NCI-H1436 treated with DMSO at 0.1 percent for 48 hours (cell line): Measurements from ENCODE around the gene RXRA.

ENCODE experiments used
- DNase-seq: peaks from one replicate; lab custom pipeline; 2025; lab: John Stamatoyannopoulos, UW

The RXRA gene

DNA sequence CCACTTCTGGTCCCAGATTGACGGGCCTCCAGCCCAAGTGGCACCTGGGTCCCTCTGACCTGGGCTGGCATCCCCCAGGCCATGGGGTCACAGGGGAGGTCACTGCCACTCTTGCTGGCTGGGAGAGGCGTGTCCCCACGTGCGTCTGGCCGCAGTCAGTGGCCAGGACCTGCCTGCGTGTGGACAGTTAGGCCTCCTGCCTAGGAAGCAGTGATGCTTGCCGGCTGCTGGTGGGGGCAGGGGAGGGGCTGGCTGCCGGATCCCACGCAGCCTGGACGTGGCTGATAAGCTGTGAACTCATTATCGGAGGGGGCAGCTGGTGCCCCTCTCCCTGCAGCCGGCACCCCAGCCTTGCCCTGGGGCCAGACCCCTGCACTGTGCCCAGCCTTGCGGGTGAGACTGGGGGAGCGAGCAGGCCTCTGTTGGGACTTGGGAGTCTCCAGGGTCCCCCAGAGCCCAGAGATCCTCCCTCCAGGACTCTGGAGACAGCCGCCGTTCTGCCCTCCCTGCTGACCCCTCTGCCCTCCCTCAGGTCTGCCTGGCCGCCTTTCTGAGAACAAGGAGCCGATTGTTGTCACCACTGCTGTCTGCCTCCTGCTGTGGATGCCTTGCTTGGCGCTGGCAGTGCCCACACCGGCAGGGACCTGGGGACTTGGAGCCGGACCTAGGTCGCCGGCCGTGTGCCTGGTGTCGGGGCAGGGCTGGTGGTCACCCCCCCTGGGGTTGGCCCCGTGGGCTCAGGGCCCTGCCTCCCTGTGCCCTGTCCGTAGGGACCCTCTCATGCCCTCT lies 12.3 kb downstream of the RXRA start:
- DNase-seq = no peak

GRCh38 chr9:134339183-134339806 lies 13.0 kb downstream of the RXRA start:
- no peak for DNase-seq

- DNase-seq = no peak
Measured at GRCh38 chr9:134340475-134341160, 14.4 kb downstream of the RXRA start.

DNA sequence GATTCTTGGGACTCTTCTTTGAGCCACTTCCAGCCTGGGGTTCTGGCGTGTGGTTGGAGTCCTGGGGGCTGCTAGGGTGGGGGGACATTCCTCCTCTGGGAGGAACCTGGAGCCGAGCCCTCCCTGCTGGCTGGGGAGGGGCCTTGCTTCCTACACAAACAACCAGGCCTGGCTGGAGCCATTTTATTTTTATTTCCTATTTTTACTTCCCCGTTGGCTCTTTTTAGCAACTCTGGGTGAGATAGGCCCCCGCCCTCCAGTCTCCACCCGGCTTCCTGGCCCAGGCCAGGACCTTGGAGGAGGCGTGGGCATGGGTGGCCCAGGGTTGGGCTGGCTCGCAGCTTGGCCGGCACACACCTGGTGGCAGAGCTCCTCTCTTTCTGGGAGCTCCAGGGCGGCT lies 15.1 kb downstream of the RXRA start:
- no peak for DNase-seq

DNA sequence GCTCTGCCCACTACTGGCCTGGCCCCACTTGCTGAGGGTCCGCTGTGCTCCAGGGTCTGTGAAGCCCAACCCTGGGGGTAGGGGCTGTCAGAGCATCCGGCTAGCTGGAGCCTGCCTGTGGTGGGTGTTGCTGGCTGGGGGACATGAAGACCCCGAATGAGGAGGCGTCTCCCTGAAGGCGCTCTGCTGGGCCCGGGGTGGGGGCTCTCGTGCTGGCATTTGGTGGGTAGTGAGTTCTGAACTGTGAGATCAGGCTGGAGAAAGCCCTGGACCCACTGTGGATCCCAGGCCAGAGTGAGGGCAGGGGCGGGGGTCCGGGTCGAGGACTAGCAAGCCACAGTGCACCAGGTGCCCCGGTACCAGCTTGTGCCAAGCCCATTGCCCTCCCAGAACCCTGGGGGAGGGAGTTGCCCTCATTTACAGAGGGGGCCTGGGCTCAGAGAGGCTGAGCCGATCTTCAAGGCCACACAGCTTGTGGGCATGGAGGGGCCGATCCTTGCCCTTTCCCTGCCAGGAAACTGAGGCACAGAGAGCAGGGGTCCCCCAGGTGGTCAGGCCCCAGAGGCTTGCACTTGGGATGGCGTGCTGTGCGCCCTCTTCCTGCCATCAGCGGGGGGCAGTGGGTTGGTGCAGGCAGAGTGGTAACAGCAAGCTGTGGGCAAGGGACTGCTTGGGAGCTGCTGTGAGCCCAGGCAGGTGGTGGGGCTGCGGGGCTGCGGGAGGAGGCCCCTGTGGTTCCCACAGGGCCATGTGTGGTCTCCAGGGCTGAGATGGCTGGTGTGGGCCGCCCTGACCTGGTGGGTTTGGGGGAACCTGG lies 15.9 kb downstream of the RXRA start:
- DNase-seq = no peak

DNA sequence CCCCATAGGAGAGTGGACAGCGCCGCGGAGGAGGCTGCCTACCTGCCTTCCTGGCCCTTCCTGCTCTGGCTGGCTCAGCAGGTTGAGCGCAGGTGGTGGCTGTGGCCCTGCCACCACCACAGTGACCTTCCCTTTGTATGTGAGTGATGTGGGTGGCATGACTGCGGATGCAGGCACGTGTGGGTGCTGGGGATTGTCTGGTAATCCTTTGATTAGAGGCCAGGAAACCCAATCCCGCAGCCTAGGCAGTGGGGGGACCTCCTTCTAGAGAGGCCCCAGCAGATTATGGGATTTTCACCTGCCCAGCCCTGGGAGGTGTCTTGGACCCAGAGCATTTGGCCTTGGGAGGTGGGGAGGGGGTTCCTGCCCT lies 16.5 kb downstream of the RXRA start:
- DNase-seq = no peak

GRCh38 chr9:134343637-134344036 lies 17.4 kb downstream of the RXRA start:
- no peak for DNase-seq

DNA sequence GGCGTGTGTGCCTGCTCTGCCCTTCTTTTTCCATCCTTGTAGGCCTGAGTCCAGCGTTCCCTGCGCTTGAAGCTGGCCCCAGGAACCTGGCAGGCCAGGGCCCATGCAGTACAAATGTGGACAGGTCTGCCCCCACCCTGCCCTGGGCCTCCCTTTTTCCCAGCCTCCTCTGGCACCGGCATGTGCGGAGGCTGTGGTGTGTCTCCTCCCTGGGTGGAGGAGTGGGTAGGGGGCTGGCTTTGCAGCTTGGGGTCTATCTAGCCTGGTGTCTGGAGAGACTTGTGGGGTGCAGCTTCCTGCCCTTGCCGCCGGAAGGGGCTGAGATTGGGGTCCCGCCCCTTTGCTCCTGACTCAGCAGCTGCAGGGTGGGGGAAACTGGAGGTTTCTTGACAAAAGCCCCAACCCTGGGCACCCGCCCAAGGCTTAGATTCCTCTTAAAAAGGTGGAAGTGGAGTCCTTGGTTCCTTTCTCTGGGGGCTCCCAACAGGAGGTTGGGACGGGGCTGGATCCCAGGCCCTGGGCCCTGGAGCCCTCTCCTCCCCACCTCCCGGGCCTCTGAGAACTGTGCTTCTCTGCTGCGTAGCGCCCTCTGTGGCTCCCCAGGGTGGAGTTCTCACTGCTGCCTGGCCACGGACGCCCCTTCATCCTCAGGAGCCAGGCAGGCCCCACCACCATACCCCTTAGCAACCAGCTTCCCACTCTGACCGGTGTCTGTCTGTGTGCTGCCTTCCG lies 18.0 kb downstream of the RXRA start:
- DNase-seq = no peak

DNA sequence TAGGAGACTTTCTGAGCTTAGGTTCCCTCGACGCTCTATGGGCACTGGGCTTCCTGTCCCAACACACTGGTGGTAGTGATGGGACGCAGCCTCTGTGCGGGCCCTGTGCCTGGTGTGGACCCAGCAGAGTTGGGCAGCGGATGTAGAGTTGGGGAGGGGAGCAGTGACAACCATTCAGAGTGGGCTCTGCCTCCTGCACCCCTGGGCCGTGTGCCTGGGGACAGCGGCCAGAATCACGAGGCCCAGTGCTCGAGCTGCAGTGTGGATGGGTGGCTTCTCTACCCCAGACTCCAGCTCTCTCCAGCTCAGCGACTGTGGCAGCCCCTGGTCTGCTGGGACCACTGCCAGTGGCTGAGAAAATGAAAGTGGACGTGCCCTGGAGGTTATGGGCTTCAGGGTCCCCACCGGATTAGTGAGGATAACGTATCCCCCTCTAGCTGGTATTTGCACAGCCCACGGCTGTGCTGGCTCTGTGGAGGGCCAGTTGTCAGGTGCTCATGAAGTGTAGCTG lies 18.6 kb downstream of the RXRA start:
- no peak for DNase-seq

- DNase-seq = no peak
Measured at GRCh38 chr9:134345737-134346136, 19.5 kb downstream of the RXRA start.

DNA sequence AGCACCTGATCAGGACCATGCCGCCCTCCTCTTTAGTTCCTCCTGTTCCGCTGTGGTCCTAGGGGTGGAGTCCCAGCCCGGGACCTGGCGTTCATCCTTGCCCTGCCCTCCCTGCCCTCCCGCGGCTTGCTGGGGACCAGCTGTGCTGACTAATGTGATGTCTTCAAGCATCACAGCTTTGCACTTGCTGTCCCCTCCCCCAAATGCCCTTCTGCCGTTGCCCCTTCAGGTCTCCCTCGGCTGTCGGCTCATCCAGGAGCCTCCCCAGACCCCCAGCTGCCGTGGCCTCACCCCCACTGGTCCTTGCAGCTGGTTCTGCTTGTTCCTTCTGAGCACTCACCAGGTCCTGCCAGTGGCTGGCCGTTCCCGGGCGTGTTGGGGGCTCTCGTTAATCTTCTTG lies 19.9 kb downstream of the RXRA start:
- DNase-seq = no peak

DNA sequence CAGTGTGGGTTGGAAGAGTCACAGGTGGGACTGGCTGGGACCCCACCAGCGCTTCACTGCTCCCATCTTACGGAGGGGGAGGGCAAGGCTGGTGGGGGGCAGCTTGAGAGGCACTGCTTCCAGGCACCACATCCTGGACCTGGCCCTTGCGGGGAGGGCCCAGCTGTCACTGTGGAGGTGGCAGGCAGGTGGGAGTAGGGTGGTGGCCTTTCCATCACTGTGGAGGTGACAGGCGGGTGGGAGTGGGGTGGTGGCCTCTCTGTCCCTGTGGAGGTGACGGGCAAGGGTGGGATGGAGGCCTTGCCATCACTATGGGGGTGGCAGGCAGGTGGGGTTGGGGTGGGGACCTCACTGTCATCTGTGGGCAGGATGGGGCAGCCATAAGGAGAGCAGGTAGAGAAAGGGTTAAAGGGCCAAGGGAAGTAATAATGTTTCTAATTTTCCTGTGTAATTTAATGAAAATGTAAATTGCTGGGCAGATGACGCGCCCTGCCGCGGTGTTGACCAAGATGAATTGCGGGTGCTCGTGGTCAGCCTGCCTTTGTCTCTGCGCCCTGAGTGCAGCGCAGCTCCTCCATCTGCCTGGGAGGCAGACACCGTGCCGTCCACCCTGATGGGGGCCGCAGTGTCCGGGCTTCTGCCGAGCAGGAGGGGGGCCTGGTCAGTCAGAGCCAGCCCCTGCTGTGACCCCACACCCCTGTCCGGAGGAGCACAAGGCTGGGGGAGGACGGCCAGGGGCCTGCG lies 20.8 kb downstream of the RXRA start:
- no peak for DNase-seq

GRCh38 chr9:134347996-134348395 lies 21.7 kb downstream of the RXRA start:
- no peak for DNase-seq

GRCh38 chr9:134348404-134349155 lies 22.3 kb downstream of the RXRA start:
- DNase-seq = no peak

GRCh38 chr9:134349936-134350335 lies 23.7 kb downstream of the RXRA start:
- DNase-seq = no peak

DNA sequence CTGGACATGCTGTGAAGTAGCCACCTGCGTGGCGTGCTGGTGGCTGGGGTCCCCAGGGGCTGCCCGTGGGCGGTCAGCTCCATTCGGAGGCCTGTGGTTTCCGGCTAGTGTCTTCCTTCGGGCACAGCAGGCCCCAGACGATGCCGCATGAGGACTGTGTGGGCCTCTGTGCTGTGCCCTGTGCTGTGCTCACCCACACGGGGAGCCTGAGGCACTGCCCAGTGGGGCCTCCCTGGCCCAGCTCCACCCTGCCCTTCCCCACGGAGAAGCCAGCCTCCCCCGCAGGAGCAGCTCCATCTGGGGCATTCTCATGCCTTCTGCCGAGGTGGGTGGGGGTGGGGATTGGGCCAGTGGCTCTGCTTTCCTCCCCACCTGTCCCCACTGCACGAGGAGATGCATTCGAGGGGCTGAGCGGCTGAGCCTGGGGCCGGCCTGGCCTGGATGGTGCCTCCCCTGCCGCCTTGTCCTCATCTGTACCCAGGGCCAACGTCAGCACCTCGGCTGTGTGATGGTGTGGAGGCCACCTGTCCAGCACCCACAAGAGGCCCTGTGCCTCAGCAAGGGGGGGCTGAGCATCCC lies 24.2 kb downstream of the RXRA start:
- no peak for DNase-seq

GRCh38 chr9:134351606-134352176 lies 25.4 kb downstream of the RXRA start:
- DNase-seq = no peak

GRCh38 chr9:134352247-134352933 lies 26.1 kb downstream of the RXRA start:
- no peak for DNase-seq

DNA sequence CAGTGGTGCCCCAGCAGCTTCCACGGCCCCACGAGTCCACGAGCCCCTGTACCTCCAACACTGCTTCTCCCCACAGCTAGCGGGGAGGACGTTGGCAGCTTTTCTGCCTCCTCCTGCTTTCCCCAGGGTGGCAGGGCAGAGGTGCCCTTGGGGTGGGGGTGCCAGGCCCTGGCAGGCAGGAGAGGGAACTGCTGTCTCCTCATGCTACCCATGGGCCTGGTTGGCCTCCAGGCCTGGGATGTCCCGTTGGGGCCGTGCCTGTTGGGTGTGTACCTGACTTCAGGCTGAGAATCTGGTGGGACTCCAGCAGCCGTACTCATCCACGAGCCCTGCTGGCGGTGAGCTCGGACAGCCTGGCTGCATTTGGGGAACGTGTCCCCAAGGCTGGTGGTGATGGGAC lies 27.3 kb downstream of the RXRA start:
- no peak for DNase-seq
